Measurements from ENCODE around the gene SMCHD1.

DNA sequence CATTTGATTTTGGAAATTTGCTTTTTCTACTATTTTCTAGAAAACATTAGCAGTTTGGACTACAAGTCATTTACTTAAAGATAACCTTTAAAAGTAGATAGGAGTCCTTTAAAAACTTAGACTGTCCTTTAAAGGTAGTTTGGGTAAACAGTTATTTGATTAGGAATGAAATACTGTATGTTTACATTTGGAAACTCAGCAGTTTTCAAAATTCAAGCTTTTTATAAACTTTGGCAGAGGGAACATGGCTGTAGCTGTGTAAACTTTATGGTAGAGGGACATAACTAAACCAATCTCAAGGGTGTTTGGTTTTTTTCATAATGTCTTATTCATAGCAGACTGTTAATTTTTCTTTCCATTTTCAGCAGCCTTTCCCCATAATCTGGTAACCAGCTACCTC, 90.7 kb downstream of the SMCHD1 start:
- TF ChIP-seq, protein P1, sequence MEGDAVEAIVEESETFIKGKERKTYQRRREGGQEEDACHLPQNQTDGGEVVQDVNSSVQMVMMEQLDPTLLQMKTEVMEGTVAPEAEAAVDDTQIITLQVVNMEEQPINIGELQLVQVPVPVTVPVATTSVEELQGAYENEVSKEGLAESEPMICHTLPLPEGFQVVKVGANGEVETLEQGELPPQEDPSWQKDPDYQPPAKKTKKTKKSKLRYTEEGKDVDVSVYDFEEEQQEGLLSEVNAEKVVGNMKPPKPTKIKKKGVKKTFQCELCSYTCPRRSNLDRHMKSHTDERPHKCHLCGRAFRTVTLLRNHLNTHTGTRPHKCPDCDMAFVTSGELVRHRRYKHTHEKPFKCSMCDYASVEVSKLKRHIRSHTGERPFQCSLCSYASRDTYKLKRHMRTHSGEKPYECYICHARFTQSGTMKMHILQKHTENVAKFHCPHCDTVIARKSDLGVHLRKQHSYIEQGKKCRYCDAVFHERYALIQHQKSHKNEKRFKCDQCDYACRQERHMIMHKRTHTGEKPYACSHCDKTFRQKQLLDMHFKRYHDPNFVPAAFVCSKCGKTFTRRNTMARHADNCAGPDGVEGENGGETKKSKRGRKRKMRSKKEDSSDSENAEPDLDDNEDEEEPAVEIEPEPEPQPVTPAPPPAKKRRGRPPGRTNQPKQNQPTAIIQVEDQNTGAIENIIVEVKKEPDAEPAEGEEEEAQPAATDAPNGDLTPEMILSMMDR (IDR thresholded peaks at IDR 0.05): no peak
- TF ChIP-seq POLR2AphosphoS5 (IDR thresholded peaks at IDR 0.05): no peak
- TF ChIP-seq POLR2A (IDR thresholded peaks at IDR 0.05): no peak

Measured in breast epithelium (tissue), 3 donors.